ENCODE data around the gene LYST. TPM values are rescaled to one million over a fixed set of nuclear protein-coding genes. Genes with fewer than 3 reads are reported as not detected.

Gene LYST
- total and polyA plus RNA-seq, 2 of the 4 experiments (the other 2 are of a cell fraction): 2.2 to 7.2 TPM

DNA sequence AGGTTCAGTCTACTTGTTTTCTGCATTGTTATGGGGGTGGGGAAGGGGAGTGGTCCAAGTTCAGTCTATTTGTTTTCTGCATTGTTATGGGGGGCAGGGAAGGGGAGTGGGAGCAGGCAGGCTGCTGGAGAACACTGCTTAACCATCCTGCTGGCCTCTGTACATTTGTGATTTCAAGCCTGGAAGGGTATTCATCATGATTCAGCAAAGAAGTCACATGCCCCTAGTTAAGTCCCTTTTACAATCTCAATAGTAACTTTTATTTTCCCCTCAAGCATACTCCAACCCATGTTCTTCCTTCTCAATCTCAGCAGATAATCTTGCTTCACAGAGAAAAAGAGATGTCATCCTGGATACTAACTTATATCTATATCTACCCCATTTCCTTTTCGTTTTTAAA is 7.9 kb downstream of the LYST start:
- in situ Hi-C loops (cut with MboI; ENCODE audit: low sequenced_read_pairs) (no loop called here), intact Hi-C loops (cut with micrococcal nuclease) (no loop called here), dilution Hi-C loops (cut with HindIII; ENCODE audit: low sequenced_read_pairs, unreplicated experiment) (no loop called here)
- Histone ChIP-seq H4K20me1 (ENCODE audit: insufficient read depth, low read length) (no peaks in the 10 kb centered on the region), H2BK15ac (ENCODE audit: low read depth, low read length) (no peak overlapping the region; the same call in 2 of the 3 replicates), H2AFZ (replicated peaks; ENCODE audit: low read length, poor library complexity) (no peak overlapping the region), H3K56ac (ENCODE audit: extremely low read depth, insufficient read depth, low read length) (no peak overlapping the region), H3K9me3 (ENCODE audit: control insufficient read depth, insufficient read depth, low read length) (no peaks in the 10 kb centered on the region), H3K18ac (ENCODE audit: low read depth, low read length) (no peak overlapping the region), H3K4me1 (ENCODE audit: control insufficient read depth, insufficient read depth, low read length) (no peaks in the 10 kb centered on the region), H2BK120ac (ENCODE audit: low read depth, low read length) (no peak overlapping the region), H4K5ac (ENCODE audit: low read depth, low read length) (no peak overlapping the region), H3K23ac (ENCODE audit: low read depth, low read length) (no peak overlapping the region), H2AK9ac (replicated peaks; ENCODE audit: low read depth, low read length, poor library complexity) (no peak overlapping the region), H3K9ac (ENCODE audit: low read depth, low read length) (no peak overlapping the region), H2BK20ac (ENCODE audit: low read depth, low read length) (no peak overlapping the region; the same call in 1 of the 2 replicates), H3K4me3 (ENCODE audit: insufficient read depth, low read depth, low read length) (no peak overlapping the region), H3K4ac (ENCODE audit: low read depth, low read length) (no peak overlapping the region), H3K36me3 (ENCODE audit: control insufficient read depth, insufficient read depth, low read length) (no peaks in the 10 kb centered on the region), H3K27ac (ENCODE audit: insufficient read depth, low read length) (no peak overlapping the region), H3K27me3 (ENCODE audit: control insufficient read depth, insufficient read depth, low read length) (no peaks in the 10 kb centered on the region), H3K79me1 (ENCODE audit: low read depth in 1 of 2, low read length in 2 of 2) (peaks cover 16% of the 10 kb centered on the region in 2 experiments), H3K14ac (replicated peaks; ENCODE audit: low read depth, low read length) (no peak overlapping the region), H4K91ac (ENCODE audit: insufficient read depth, low read depth, low read length) (no peak overlapping the region), H3K4me2 (ENCODE audit: low read depth, low read length) (no peak overlapping the region), H2AK5ac (ENCODE audit: low read depth, low read length) (no peak overlapping the region), H2BK5ac (ENCODE audit: low read depth, low read length, poor library complexity, severe bottlenecking) (no peak overlapping the region), H4K8ac (ENCODE audit: low read depth in 2 of 2, low read length in 2 of 2) (no peak overlapping the region), H3K9me1 (ENCODE audit: insufficient read depth, low read length) (no peaks in the 10 kb centered on the region)
- TF ChIP-seq, protein P1, sequence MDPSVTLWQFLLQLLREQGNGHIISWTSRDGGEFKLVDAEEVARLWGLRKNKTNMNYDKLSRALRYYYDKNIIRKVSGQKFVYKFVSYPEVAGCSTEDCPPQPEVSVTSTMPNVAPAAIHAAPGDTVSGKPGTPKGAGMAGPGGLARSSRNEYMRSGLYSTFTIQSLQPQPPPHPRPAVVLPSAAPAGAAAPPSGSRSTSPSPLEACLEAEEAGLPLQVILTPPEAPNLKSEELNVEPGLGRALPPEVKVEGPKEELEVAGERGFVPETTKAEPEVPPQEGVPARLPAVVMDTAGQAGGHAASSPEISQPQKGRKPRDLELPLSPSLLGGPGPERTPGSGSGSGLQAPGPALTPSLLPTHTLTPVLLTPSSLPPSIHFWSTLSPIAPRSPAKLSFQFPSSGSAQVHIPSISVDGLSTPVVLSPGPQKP (IDR thresholded peaks at IDR 0.05; ENCODE audit: borderline replicate concordance, low read depth, low read length): no peak
- TF ChIP-seq NFE2L2 (IDR thresholded peaks at IDR 0.05; ENCODE audit: low read depth, low read length): peak; percentile 35; the same call in 1 of the 2 replicates
- POLR2A ChIA-PET (ENCODE audit: unreplicated experiment): no interaction called here
- no peak for ATAC-seq (ENCODE audit: low read depth)
- CTCF ChIA-PET: interaction anchor here (0.6 kb wide), 1 partner anchor 143 kb away, joined by 4 read pairs; no protein-coding TSS in a partner anchor
- DNase-seq: no peak
- 100% methylated on average over 1 of the region's 1 CpG; no CpG with 5 or more reads in 1 of the 2 experiments for WGBS, 2 experiments (ENCODE audit: extremely low coverage in 2 of 2, insufficient read length in 1 of 2)
- BruUV-seq (replicated peaks): no TSS peak

Measured in IMR-90 (cell line).